ENCODE measurements around the gene IGFBPL1.

The IGFBPL1 gene

GRCh38 chr9:38392235-38393127, 31.8 kb downstream of the IGFBPL1 start, which contains the start of gene ALDH1B1:
Gene ALDH1B1 (plus strand): TSS chr9:38392702. CDS start chr9:38395749, 3,047 bp downstream.
- peak; percentile 31; the same call in 1 of the 2 replicates for TF ChIP-seq CTCF (IDR thresholded peaks at IDR 0.05; ENCODE audit: control insufficient read depth, extremely low read depth, insufficient read depth)
- DNase-seq (ENCODE audit: low read depth): peak; percentile 74
- peak within 1 kb of the TSS; percentile 89 for H3K4me3 ChIP-seq (ENCODE audit: low read depth, low read length)

- TF ChIP-seq CTCF (IDR thresholded peaks at IDR 0.05; ENCODE audit: control insufficient read depth, extremely low read depth, insufficient read depth): no peak
- H3K4me3 ChIP-seq (ENCODE audit: low read depth, low read length): peak overlapping the region; percentile 89; the same call in 1 of the 2 replicates
- no peak for DNase-seq (ENCODE audit: low read depth)
Observed at GRCh38 chr9:38391278-38392118, 32.8 kb downstream of the IGFBPL1 start.

- DNase-seq (ENCODE audit: low read depth): no peak
- no peak overlapping the region for H3K4me3 ChIP-seq (ENCODE audit: low read depth, low read length)
- TF ChIP-seq CTCF (IDR thresholded peaks at IDR 0.05; ENCODE audit: control insufficient read depth, extremely low read depth, insufficient read depth): no peak
Observed at GRCh38 chr9:38390851-38391250, 33.4 kb downstream of the IGFBPL1 start.

GRCh38 chr9:38390442-38390841, 33.8 kb downstream of the IGFBPL1 start:
- no peak for TF ChIP-seq CTCF (IDR thresholded peaks at IDR 0.05; ENCODE audit: control insufficient read depth, extremely low read depth, insufficient read depth)
- H3K4me3 ChIP-seq (ENCODE audit: low read depth, low read length): no peak overlapping the region
- no peak for DNase-seq (ENCODE audit: low read depth)

- no peak for DNase-seq (ENCODE audit: low read depth)
- no peak overlapping the region for H3K4me3 ChIP-seq (ENCODE audit: low read depth, low read length)
- TF ChIP-seq CTCF (IDR thresholded peaks at IDR 0.05; ENCODE audit: control insufficient read depth, extremely low read depth, insufficient read depth): no peak
Observed at GRCh38 chr9:38389313-38389712, 34.9 kb downstream of the IGFBPL1 start.

GRCh38 chr9:38388283-38389223, 35.7 kb downstream of the IGFBPL1 start:
- TF ChIP-seq CTCF (IDR thresholded peaks at IDR 0.05; ENCODE audit: control insufficient read depth, extremely low read depth, insufficient read depth): no peak
- no peak overlapping the region for H3K4me3 ChIP-seq (ENCODE audit: low read depth, low read length)
- no peak for DNase-seq (ENCODE audit: low read depth)
